Common myeloid progenitor, CD34-positive (primary cell): ENCODE results near the gene TRERF1.

Experiments used
- CTCF ChIA-PET: fragments of 350-600 bp; sonication (Branson Sonifier 250); formaldehyde crosslinking; loops from one replicate; lab custom pipeline; 2021; ENCODE audit warnings: antibody characterized with exemption; lab: Charles Lee
- POLR2A ChIA-PET: fragments of 350-600 bp; sonication (Branson Sonifier 250); formaldehyde crosslinking; loops from one replicate; lab custom pipeline; 2021; ENCODE audit warnings: antibody characterized with exemption; lab: Charles Lee
- DNase-seq, 3 donors: peaks; one replicate each; pipeline versions ENCODE4 v3.0.0 to v3.0.0-alpha.2; 2013
- H3K27ac ChIP-seq, 2 experiments: 1 replicate in 1 of 2; 2 replicates in 1 of 2; pipeline ENCODE4 v1.7.0; 2013; ENCODE audit warnings: inconsistent platforms in 2 of 2, low read length in 2 of 2, mild to moderate bottlenecking in 2 of 2, low read depth in 1 of 2, moderate library complexity in 1 of 2; ENCODE audit not compliant: severe bottlenecking in 2 of 2, insufficient read depth in 1 of 2, poor library complexity in 1 of 2
- H3K27me3 ChIP-seq, 5 experiments: replicated peaks in 2 of 5; 1 replicate in 3 of 5; 2 replicates in 2 of 5; pipeline versions ENCODE4 v1.6.1 to v1.7.0; 2013; ENCODE audit warnings: low read length in 4 of 5, mild to moderate bottlenecking in 2 of 5, moderate library complexity in 2 of 5, inconsistent platforms in 1 of 5; ENCODE audit not compliant: insufficient read depth in 5 of 5, control insufficient read depth in 4 of 5
- H3K36me3 ChIP-seq, 4 experiments: 1 replicate in 2 of 4; 2 replicates in 2 of 4; pipeline versions ENCODE4 v1.6.1 to v1.7.0; 2013; ENCODE audit warnings: low read length in 3 of 4, control low read depth in 1 of 4, mild to moderate bottlenecking in 1 of 4; ENCODE audit not compliant: control insufficient read depth in 4 of 4, insufficient read depth in 4 of 4
- H3K4me1 ChIP-seq, 4 experiments: 1 replicate in 3 of 4; 2 replicates in 1 of 4; pipeline versions ENCODE4 v1.6.1 to v1.7.1; 2013; ENCODE audit warnings: low read length in 3 of 4, mild to moderate bottlenecking in 3 of 4, control low read depth in 1 of 4, inconsistent platforms in 1 of 4, moderate library complexity in 1 of 4; ENCODE audit not compliant: control insufficient read depth in 4 of 4, insufficient read depth in 4 of 4; ENCODE audit errors: control extremely low read depth in 1 of 4
- H3K4me3 ChIP-seq, 7 experiments: 1 replicate in 4 of 7; 2 replicates in 3 of 7; pipeline versions ENCODE4 v1.5.1 to v1.7.0; 2013; ENCODE audit warnings: mild to moderate bottlenecking in 7 of 7, low read length in 6 of 7, moderate library complexity in 6 of 7, inconsistent platforms in 2 of 7, low read depth in 2 of 7, control low read depth in 1 of 7; ENCODE audit not compliant: insufficient read depth in 4 of 7, control insufficient read depth in 1 of 7; ENCODE audit errors: extremely low read depth in 1 of 7
- H3K9me3 ChIP-seq, 5 experiments: 1 replicate in 4 of 5; 2 replicates in 1 of 5; pipeline versions ENCODE4 v1.6.1 to v1.7.1; 2013; ENCODE audit warnings: low read length in 4 of 5, mild to moderate bottlenecking in 2 of 5, inconsistent platforms in 1 of 5, low read depth in 1 of 5, moderate library complexity in 1 of 5; ENCODE audit not compliant: control insufficient read depth in 4 of 5, insufficient read depth in 2 of 5; ENCODE audit errors: control extremely low read depth in 1 of 5
- WGBS: methylation state at CpG from one replicate; pipeline ENCODE4 v1.1.5; 2013; ENCODE audit not compliant: insufficient coverage; 5-methylcytosine and 5-hydroxymethylcytosine counted together

TRERF1 gene

GRCh38 chr6:42177514-42178364 lies 274.0 kb downstream of the TRERF1 start:
- CTCF ChIA-PET: interaction anchor here (0.6 to 2.7 kb wide), 6 partner anchors 8 to 75 kb away, joined by 3 to 8 read pairs (median 4); no protein-coding TSS in a partner anchor
- H3K36me3 ChIP-seq: no peaks in the 10 kb centered on the region
- no peak overlapping the region for H3K27ac ChIP-seq
- 25% methylated on average over 21 of the region's 27 CpGs for WGBS
- DNase-seq: peak; percentile 10 to 42 (median 41)
- POLR2A ChIA-PET: no interaction called here
- H3K4me3 ChIP-seq: peak overlapping the region in 4 of 7 experiments; percentile 17 to 51 (median 47)
- peaks cover 0 to 5% (median 0%) of the 10 kb centered on the region in 5 experiments for H3K27me3 ChIP-seq
- H3K9me3 ChIP-seq: no peaks in the 10 kb centered on the region
- peaks cover 0 to 9% (median 6%) of the 10 kb centered on the region in 4 experiments for H3K4me1 ChIP-seq

DNA sequence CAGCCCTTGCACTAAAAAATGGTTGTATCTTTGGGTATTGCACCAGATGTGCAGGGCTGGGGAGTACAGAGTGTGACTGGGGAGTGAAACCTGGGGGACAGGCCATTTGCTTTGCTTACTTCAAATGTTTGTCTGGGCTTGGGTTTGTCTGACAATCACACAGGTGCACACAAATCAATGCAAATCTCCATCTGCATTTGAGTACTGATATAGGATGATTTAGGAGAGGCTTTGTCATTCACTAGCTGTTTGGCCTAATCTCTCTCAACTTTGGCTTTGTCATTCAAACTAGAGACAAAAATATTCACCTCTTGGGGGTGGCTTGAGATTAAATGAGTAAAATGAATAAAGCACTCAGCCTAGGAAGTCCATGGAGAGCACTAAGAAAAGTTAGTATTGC lies 274.7 kb downstream of the TRERF1 start:
- Histone ChIP-seq H3K36me3 (no peaks in the 10 kb centered on the region), H3K27ac (no peak overlapping the region), H3K4me3 (no peak overlapping the region), H3K9me3 (no peaks in the 10 kb centered on the region), H3K27me3 (peaks cover 0 to 5% (median 0%) of the 10 kb centered on the region in 5 experiments), H3K4me1 (peaks cover 0 to 9% (median 6%) of the 10 kb centered on the region in 4 experiments)
- ChIA-PET POLR2A (no interaction called here), CTCF (interaction anchor here (0.6 to 2.7 kb wide), 3 partner anchors 13 to 66 kb away, joined by 3 to 8 read pairs (median 4); no protein-coding TSS in a partner anchor)
- DNase-seq: no peak

DNA sequence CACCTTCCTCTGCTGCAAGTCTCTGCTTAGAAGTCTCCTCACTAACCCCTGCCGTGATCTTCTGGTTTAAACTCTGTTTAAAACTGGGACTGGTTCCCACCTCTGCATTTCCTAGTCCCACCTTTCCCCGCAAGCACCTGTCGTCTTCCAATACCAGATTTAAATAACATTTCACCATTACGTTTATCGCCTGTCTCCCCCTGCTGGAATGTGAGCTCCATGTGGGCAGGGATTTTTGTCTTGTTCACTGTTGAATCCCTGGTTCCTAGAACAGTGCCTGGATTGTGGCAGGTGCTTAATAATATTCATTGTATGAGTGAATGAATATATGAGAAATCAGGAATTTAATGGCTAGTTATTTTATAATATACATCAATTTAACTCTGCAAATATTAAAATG lies 275.9 kb downstream of the TRERF1 start:
- WGBS: 87% methylated on average over 3 of the region's 5 CpGs
- Histone ChIP-seq H3K36me3 (no peaks in the 10 kb centered on the region), H3K27me3 (peaks cover 0 to 5% (median 0%) of the 10 kb centered on the region in 5 experiments), H3K9me3 (no peaks in the 10 kb centered on the region), H3K4me3 (no peak overlapping the region), H3K27ac (no peak overlapping the region), H3K4me1 (peaks cover 0 to 9% (median 6%) of the 10 kb centered on the region in 4 experiments)
- POLR2A ChIA-PET: no interaction called here
- CTCF ChIA-PET: interaction anchor here (0.5 to 2.7 kb wide), 2 partner anchors 12 to 16 kb away, joined by 3 to 8 read pairs; no protein-coding TSS in a partner anchor
- peak in 1 of 3 donors; percentile 8 for DNase-seq
